GM12865 (cell line): Measurements from ENCODE around the gene ZBTB16.

Source experiments
- DNase-seq: peaks from one replicate; pipeline ENCODE4 v3.0.0; 2010; ENCODE audit warnings: low read depth
- H3K4me3 ChIP-seq: 2 replicates; pipeline ENCODE4 v1.5.1; 2011; ENCODE audit warnings: mild to moderate bottlenecking, low read depth, low read length, control low read depth
- TF ChIP-seq, protein P1 (sequence below): IDR thresholded peaks from 2 replicates; pipeline ENCODE4 v1.5.1; 2011; ENCODE audit warnings: low read length, control low read depth, low read depth, inconsistent platforms; ENCODE audit not compliant: insufficient read depth; ENCODE audit errors: missing control alignments

The ZBTB16 gene

DNA sequence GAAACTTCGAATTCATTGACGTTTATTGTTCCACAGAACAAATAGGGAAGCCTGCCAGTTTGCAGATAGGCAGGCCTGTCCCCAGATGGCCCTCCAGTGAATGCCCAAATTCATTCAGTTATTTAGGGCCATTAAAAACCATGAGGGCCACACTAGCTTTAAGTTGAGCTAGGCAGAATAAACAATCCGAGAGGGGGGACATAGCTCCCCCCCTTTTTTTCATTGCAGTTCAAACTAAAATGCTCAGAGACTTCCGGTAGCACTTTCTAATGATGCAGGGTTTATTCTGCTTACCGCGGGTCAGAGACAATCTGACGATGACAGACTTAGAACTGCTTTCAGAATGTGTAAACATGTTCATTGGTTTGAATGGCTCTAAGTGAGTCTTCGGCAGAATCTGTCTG lies 72.0 kb downstream of the ZBTB16 start:
- TF ChIP-seq, protein P1, sequence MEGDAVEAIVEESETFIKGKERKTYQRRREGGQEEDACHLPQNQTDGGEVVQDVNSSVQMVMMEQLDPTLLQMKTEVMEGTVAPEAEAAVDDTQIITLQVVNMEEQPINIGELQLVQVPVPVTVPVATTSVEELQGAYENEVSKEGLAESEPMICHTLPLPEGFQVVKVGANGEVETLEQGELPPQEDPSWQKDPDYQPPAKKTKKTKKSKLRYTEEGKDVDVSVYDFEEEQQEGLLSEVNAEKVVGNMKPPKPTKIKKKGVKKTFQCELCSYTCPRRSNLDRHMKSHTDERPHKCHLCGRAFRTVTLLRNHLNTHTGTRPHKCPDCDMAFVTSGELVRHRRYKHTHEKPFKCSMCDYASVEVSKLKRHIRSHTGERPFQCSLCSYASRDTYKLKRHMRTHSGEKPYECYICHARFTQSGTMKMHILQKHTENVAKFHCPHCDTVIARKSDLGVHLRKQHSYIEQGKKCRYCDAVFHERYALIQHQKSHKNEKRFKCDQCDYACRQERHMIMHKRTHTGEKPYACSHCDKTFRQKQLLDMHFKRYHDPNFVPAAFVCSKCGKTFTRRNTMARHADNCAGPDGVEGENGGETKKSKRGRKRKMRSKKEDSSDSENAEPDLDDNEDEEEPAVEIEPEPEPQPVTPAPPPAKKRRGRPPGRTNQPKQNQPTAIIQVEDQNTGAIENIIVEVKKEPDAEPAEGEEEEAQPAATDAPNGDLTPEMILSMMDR = no peak
- H3K4me3 ChIP-seq = no peak overlapping the region
- no peak for DNase-seq

DNA sequence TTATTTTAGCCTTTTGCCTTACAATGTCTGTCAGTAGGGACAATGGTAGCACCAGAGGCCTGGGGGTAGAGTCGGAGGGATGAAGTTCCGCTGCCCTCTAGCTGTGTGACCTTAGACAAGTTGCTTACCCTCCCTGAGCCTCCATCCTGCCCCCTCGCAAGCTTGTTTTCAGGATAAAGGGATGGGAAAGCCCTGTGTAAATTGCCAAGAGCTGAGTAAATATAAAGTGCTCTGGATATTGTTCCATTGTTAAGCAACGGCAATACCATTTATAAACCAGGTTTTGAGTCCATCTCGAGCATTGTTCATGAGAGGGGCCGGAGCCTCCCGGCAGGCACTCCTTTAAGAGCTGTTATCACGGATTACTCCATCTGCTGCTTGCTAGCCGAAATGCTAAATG lies 72.9 kb downstream of the ZBTB16 start:
- TF ChIP-seq, protein P1 = no peak
- no peak overlapping the region for H3K4me3 ChIP-seq
- no peak for DNase-seq

DNA sequence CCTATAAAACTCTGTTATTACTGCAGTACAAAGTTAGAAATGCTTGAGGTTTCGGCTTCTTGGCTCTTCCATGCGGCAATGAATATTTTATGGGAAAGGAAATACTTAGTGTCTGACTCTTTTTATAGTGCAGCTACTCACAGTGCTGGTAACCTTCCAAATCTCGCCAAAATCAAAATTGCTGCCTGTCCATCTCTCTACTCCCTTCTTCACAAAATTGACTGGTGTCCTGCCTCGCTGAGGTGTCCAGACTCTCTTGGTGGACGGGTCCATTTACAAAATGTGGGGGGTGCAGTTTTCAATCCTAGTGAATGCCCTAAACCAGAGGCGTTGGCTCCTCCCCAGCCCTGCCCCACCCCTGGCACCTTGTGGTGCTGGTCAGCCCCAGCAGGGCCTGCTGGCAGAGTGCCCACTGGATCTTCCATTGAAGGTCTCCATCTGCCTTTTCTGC lies 73.5 kb downstream of the ZBTB16 start:
- no peak overlapping the region for H3K4me3 ChIP-seq
- TF ChIP-seq, protein P1 = no peak
- no peak for DNase-seq

DNA sequence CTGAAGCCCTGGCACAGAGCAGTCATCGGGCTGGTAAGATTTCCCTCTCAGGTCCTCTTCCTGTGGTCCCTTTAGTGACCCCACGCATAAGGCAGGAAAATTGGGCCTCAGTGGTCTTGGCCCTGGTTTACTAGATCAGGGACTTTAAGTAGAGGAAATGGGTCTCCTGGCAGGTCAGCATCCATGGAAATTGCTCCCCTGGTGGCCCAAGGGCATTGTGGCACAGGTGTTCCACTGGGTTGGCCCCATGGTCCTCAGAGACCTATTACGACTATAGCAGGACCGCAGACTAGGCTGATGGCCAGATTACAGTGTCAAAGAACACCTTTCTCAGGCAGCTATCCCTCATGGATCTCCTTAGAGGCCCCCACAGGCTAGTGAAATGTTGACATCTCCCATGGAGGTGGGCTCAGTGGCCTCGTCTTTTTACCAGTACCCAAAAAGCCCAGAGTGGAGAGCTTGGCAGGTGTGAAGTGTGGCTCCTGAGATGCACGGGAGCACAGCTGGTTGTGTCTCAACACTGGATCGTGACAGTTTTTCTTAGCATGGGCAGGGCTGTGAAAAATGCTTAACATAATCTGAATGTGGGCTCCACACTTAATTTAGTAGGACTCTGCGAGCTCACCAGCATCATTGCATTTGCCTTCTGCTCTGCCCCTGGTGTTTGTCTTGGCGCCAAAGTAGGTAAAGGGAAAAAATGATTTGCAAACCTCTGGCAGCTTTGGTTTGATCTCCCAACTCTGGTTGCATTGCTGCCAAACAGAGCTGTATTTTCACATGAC lies 74.2 kb downstream of the ZBTB16 start:
- TF ChIP-seq, protein P1 = no peak
- H3K4me3 ChIP-seq = no peak overlapping the region
- DNase-seq = no peak

DNA sequence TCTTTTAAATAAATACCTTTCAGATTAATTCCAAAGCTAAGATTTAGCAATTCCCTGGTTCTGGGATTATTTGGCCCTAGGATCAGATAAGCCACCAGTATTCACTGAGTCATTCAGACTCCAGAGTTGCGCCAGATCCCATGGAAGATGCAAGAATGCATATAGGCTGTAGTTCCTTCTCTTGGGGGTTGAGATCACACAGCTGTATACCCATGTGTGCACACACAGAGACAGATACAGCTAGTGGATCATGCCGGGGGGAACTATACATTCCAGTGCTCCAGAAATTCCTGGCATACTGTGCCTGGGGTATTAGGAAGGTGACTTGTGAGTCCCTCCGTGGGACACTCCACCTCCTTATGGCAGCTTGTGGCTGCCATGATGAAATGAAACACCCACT lies 75.4 kb downstream of the ZBTB16 start:
- no peak overlapping the region for H3K4me3 ChIP-seq
- DNase-seq = no peak
- TF ChIP-seq, protein P1 = no peak

DNA sequence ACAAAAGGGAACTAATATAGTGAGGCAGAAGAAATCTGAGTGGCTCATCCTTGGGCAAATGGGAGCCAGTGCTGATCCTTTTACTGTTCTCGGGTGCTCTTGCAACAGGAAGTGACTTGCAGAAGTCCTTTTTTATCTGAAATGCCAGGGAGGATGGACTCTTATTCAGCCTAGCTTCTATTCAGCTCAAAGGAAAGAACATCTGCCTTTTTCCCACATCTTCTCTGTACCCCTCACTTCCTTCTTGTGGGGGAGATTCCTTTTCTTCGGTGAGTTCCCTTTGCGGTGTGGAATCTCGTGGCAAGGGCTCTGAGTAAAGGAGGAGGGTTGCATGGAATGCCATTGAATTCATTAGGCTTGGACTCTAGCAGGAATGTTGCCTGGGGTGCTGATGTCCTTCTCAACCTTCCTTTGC lies 76.2 kb downstream of the ZBTB16 start:
- TF ChIP-seq, protein P1 = no peak
- H3K4me3 ChIP-seq = no peak overlapping the region
- DNase-seq = no peak
